ENCODE results near the gene RACGAP1.

Gene RACGAP1

GRCh38 chr12:50057896-50058670, 32.8 kb upstream of the RACGAP1 start:
- Mint-ChIP-seq H3K27ac (no peak overlapping the region), H3K27me3 (ENCODE audit: low read depth, poor library complexity) (peaks cover 53% of the 10 kb centered on the region), H3K36me3 (ENCODE audit: low read depth) (peaks cover 20% of the 10 kb centered on the region), H3K4me1 (peaks cover 35% of the 10 kb centered on the region), H3K9me3 (no peaks in the 10 kb centered on the region), H3K4me3 (peak overlapping the region; percentile 74)
- no peak for DNase-seq
- no peak for TF ChIP-seq CTCF (IDR thresholded peaks at IDR 0.05)

GRCh38 chr12:50057000-50057841, 31.9 kb upstream of the RACGAP1 start, which contains the start of gene ASIC1:
Gene ASIC1 (plus strand): TSS chr12:50057596. CDS start chr12:50058767, 1,171 bp downstream.
- peak; percentile 84 for DNase-seq
- Mint-ChIP-seq H3K4me3 (peak within 1 kb of the TSS; percentile 94), H3K27ac (no peak within 1 kb of the TSS), H3K9me3 (no peaks in the 10 kb centered on the region), H3K36me3 (ENCODE audit: low read depth) (peaks cover 19% of the 10 kb centered on the region), H3K27me3 (ENCODE audit: low read depth, poor library complexity) (peaks cover 57% of the 10 kb centered on the region), H3K4me1 (peaks cover 35% of the 10 kb centered on the region)
- no peak for TF ChIP-seq CTCF (IDR thresholded peaks at IDR 0.05)

- no peak for TF ChIP-seq CTCF (IDR thresholded peaks at IDR 0.05)
- Mint-ChIP-seq H3K4me1 (peaks cover 38% of the 10 kb centered on the region), H3K9me3 (no peaks in the 10 kb centered on the region), H3K27me3 (ENCODE audit: low read depth, poor library complexity) (peaks cover 56% of the 10 kb centered on the region), H3K27ac (no peak overlapping the region), H3K36me3 (ENCODE audit: low read depth) (peaks cover 14% of the 10 kb centered on the region), H3K4me3 (peak overlapping the region; percentile 94)
- no peak for DNase-seq
Measured at GRCh38 chr12:50056639-50056976, 31.3 kb upstream of the RACGAP1 start.

- H3K27ac Mint-ChIP-seq: no peak overlapping the region
- peaks cover 43% of the 10 kb centered on the region for H3K4me1 Mint-ChIP-seq
- peak overlapping the region; percentile 94 for H3K4me3 Mint-ChIP-seq
- H3K36me3 Mint-ChIP-seq (ENCODE audit: low read depth): peaks cover 9% of the 10 kb centered on the region
- DNase-seq: peak; percentile 57
- no peaks in the 10 kb centered on the region for H3K9me3 Mint-ChIP-seq
- H3K27me3 Mint-ChIP-seq (ENCODE audit: low read depth, poor library complexity): peaks cover 58% of the 10 kb centered on the region
- peak; percentile 92 for TF ChIP-seq CTCF (IDR thresholded peaks at IDR 0.05)
Measured at GRCh38 chr12:50055831-50056638, 30.7 kb upstream of the RACGAP1 start.

- DNase-seq: no peak
- no peaks in the 10 kb centered on the region for H3K9me3 Mint-ChIP-seq
- no peaks in the 10 kb centered on the region for H3K36me3 Mint-ChIP-seq (ENCODE audit: low read depth)
- H3K4me1 Mint-ChIP-seq: peaks cover 37% of the 10 kb centered on the region
- H3K27ac Mint-ChIP-seq: no peak overlapping the region
- H3K27me3 Mint-ChIP-seq (ENCODE audit: low read depth, poor library complexity): peaks cover 52% of the 10 kb centered on the region
- H3K4me3 Mint-ChIP-seq: no peak overlapping the region
- no peak for TF ChIP-seq CTCF (IDR thresholded peaks at IDR 0.05)
Measured at GRCh38 chr12:50053583-50053982, 28.3 kb upstream of the RACGAP1 start.

Data from nephron progenitor cell (in vitro differentiated cells).